K562 (cell line): Measurements from ENCODE around the gene RABGAP1L. TPM values are rescaled to one million over a fixed set of nuclear protein-coding genes. Genes with fewer than 3 reads are reported as not detected.

ENCODE experiments used
- ATF1 ChIP-seq, 2 experiments: fragments of 450-650 bp in 1 of 2; IDR thresholded peaks; 2 replicates each; pipeline ENCODE4 v1.6.1; 2016; ENCODE audit warnings: missing compliant biosample characterization in 1 of 2, missing genetic modification characterization in 1 of 2
- BMI1 ChIP-seq: fragments of 150-350 bp; IDR thresholded peaks from 2 replicates; pipeline ENCODE4 v1.6.1; 2014; ENCODE audit warnings: low read length
- EGR1 ChIP-seq: fragments of 450-650 bp; conservative IDR thresholded peaks from 2 replicates; pipeline ENCODE4 v1.6.1; 2017; ENCODE audit warnings: mild to moderate bottlenecking
- EP300 ChIP-seq: IDR thresholded peaks from 2 replicates; pipeline ENCODE4 v1.6.1; 2012; ENCODE audit warnings: low read length, improper control_type of control experiment
- PHF20 ChIP-seq: fragments of 450-650 bp; IDR thresholded peaks from 2 replicates; pipeline ENCODE4 v1.6.1; 2018; ENCODE audit not compliant: partially characterized antibody
- POU5F1 ChIP-seq: fragments of 150-350 bp; IDR thresholded peaks from 2 replicates; pipeline ENCODE4 v1.6.1; 2014; ENCODE audit warnings: borderline replicate concordance, low read length, low read depth, mild to moderate bottlenecking; ENCODE audit not compliant: partially characterized antibody
- RAD21 ChIP-seq, 2 experiments: fragments of 250-450 bp in 1 of 2; fragments of 450-650 bp in 1 of 2; sonication (Bioruptor Pico) in 1 of 2; formaldehyde crosslinking in 1 of 2; IDR thresholded peaks in 1 of 2; conservative IDR thresholded peaks in 1 of 2; 2 replicates each; pipeline versions ENCODE4 v1.4.0 to v1.8.0; 2020 to 2022; ENCODE audit warnings: mild to moderate bottlenecking in 2 of 2, moderate library complexity in 1 of 2
- RFX7 ChIP-seq: fragments of 250-450 bp; sonication (Bioruptor Pico); IDR thresholded peaks from 2 replicates; pipeline ENCODE4 v1.5.1; 2021; ENCODE audit warnings: mild to moderate bottlenecking
- SMARCC2 ChIP-seq: fragments of 450-650 bp; IDR thresholded peaks from 2 replicates; pipeline ENCODE4 v1.6.1; 2017; ENCODE audit warnings: antibody characterized with exemption, moderate library complexity, mild to moderate bottlenecking, low read depth
- SREBF2 ChIP-seq: sonication (generic); formaldehyde crosslinking; IDR thresholded peaks from 2 replicates; pipeline ENCODE4 v1.4.0; 2020; ENCODE audit warnings: mild to moderate bottlenecking, missing genetic modification reagents
- TEAD4 ChIP-seq, 2 experiments: sonication (generic) in 1 of 2; formaldehyde crosslinking in 1 of 2; IDR thresholded peaks; 2 replicates each; pipeline versions ENCODE4 v1.6.1 to v1.8.0; 2012 to 2022; ENCODE audit warnings: borderline replicate concordance in 1 of 2, inconsistent platforms in 1 of 2, low read length in 1 of 2, mild to moderate bottlenecking in 1 of 2, missing genetic modification reagents in 1 of 2
- TFAM ChIP-seq: fragments of 250-450 bp; sonication (Bioruptor Pico); conservative IDR thresholded peaks from 2 replicates; pipeline ENCODE4 v1.5.0; 2021; ENCODE audit warnings: mild to moderate bottlenecking, moderate library complexity
- ZC3H4 ChIP-seq: sonication (generic); formaldehyde crosslinking; IDR thresholded peaks from 2 replicates; pipeline ENCODE4 v1.9.0; 2021; ENCODE audit warnings: missing genetic modification reagents, borderline replicate concordance
- ZNF175 ChIP-seq: fragments of 200-800 bp; sonication (Bioruptor generic); IDR thresholded peaks from 2 replicates; pipeline ENCODE4 v1.6.1; 2016; ENCODE audit warnings: low read depth, mild to moderate bottlenecking, missing genetic modification characterization, missing compliant biosample characterization
- polyA plus RNA-seq, 8 experiments: library from polyadenylated mRNA; depleted of rRNA in 4 of 8; stranded (reverse) in 5 of 8; unstranded in 3 of 8; fragments of >200 nt; fragmentation: Nextera tagmentation in 2 of 8; fragmentation: Illumina TruSeq in 1 of 8; extraction: Ambion mirVana in 2 of 8; extraction: Trizol in 1 of 8; gene quantifications; 2 replicates each; pipeline versions ENCODE4 v1.2.1 to v1.2.3, GENCODE V29; 2011 to 2014; ENCODE audit warnings: inconsistent platforms in 1 of 8, missing spikeins in 1 of 8
- total RNA-seq, 7 experiments: library from RNA; depleted of rRNA in 6 of 7; stranded (reverse); fragments of >200 nt in 6 of 7; fragmentation: Illumina TruSeq in 2 of 7; extraction: Trizol in 2 of 7; gene quantifications; 2 replicates each; pipeline versions ENCODE4 v1.2.1 to v1.2.3, GENCODE V29; 2011 to 2021; ENCODE audit warnings: low replicate concordance in 1 of 7
- TF ChIP-seq, protein P1 (sequence below): IDR thresholded peaks from 3 replicates; pipeline ENCODE4 v1.6.1; 2011; ENCODE audit warnings: borderline replicate concordance, mild to moderate bottlenecking, moderate library complexity; ENCODE audit not compliant: insufficient read length; ENCODE audit errors: extremely low read depth
- TF ChIP-seq, protein P2 (sequence below): sonication (generic); formaldehyde crosslinking; IDR thresholded peaks from 2 replicates; pipeline ENCODE4 v1.8.0; 2022; ENCODE audit warnings: mild to moderate bottlenecking, missing genetic modification reagents
- TF ChIP-seq, protein P3 (sequence below): fragments of 450-650 bp; formaldehyde crosslinking; IDR thresholded peaks from 2 replicates; pipeline ENCODE4 v1.4.0; 2020; ENCODE audit warnings: mild to moderate bottlenecking, moderate library complexity
- TF ChIP-seq, protein P4 (sequence below): sonication (generic); formaldehyde crosslinking; IDR thresholded peaks from 2 replicates; pipeline ENCODE4 v1.8.0; 2022; ENCODE audit warnings: missing genetic modification reagents, mild to moderate bottlenecking, borderline replicate concordance
- TF ChIP-seq, protein P5 (sequence below): sonication (generic); formaldehyde crosslinking; IDR thresholded peaks from 2 replicates; pipeline ENCODE4 v1.8.0; 2022; ENCODE audit warnings: mild to moderate bottlenecking, low read depth, missing genetic modification reagents

Gene RABGAP1L
- total and polyA plus RNA-seq, 9 of the 15 experiments (the other 6 are each of a cell fraction or from before 2014, with no cell fraction given): 16.5 to 44.9 (median 26.7) TPM

DNA sequence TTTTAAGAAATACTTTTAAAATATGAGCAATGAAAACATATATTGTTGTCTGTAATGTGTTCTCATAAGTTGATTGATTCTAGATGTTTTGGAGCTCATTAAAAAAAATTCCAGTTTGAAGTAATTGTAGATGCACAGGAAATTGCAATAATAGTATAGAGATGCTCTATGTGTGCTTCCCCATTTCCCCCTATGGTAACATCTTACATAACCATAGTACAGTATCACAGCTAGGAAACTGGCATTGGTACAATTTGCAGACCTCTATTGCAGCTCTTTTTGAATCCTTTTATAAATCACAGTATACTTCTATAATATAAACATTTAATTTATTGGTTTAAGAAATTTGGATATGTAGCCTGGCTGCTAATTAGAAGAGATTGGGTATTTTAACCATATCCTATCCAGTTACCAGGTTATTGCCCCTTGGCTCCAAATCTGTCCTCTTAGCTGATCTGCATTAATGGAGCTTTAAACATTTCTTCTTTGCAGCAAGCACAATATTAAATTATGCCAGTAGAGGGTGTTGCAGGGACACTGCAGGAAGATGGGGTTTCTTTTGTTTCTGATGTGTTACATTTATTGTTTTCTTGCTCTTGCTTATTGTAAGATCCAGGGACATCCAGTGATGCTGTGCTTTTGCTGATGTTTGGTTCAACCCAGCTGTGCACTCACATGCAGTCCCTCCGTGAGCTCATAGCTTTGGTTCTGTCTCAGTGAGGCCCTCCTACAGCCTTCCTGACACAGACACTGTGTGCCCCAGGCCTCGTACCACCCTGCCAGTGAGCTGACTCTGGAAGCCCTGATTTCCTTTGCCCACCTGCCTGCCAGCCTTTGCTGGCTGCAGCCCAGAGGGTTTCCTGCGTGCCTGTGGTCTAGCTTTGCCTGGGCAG is 103.3 kb downstream of the RABGAP1L start (continued):
- TF ChIP-seq, protein P1, sequence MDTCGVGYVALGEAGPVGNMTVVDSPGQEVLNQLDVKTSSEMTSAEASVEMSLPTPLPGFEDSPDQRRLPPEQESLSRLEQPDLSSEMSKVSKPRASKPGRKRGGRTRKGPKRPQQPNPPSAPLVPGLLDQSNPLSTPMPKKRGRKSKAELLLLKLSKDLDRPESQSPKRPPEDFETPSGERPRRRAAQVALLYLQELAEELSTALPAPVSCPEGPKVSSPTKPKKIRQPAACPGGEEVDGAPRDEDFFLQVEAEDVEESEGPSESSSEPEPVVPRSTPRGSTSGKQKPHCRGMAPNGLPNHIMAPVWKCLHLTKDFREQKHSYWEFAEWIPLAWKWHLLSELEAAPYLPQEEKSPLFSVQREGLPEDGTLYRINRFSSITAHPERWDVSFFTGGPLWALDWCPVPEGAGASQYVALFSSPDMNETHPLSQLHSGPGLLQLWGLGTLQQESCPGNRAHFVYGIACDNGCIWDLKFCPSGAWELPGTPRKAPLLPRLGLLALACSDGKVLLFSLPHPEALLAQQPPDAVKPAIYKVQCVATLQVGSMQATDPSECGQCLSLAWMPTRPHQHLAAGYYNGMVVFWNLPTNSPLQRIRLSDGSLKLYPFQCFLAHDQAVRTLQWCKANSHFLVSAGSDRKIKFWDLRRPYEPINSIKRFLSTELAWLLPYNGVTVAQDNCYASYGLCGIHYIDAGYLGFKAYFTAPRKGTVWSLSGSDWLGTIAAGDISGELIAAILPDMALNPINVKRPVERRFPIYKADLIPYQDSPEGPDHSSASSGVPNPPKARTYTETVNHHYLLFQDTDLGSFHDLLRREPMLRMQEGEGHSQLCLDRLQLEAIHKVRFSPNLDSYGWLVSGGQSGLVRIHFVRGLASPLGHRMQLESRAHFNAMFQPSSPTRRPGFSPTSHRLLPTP: no peak
- TF ChIP-seq SMARCC2 (no peak), RFX7 (CRISPR knock-in tag) (no peak), ATF1 (CRISPR knock-in tag; IDR thresholded peaks at IDR 0.05) (no peak), ATF1 (tag; IDR thresholded peaks at IDR 0.05) (0 out of 2 replicates have a peak, but pooled peaks have one; percentile 9), SREBF2 (no peak), ZC3H4 (CRISPR knock-in tag) (no peak), TFAM (CRISPR knock-in tag) (no peak), EGR1 (no peak), BMI1 (no peak), EP300 (no peak), PHF20 (no peak), POU5F1 (no peak), RAD21 (CRISPR knock-in tag; conservative IDR thresholded peaks at IDR 0.05 in 1 of 2, IDR thresholded peaks at IDR 0.05 in 1 of 2) (peak; percentile 78 to 89), ZNF175 (CRISPR knock-in tag) (no peak), TEAD4 (IDR thresholded peaks at IDR 0.05; ENCODE audit: low read length) (no peak), TEAD4 (CRISPR knock-in tag; IDR thresholded peaks at IDR 0.05; ENCODE audit: borderline replicate concordance) (no peak)
- TF ChIP-seq, protein P2, sequence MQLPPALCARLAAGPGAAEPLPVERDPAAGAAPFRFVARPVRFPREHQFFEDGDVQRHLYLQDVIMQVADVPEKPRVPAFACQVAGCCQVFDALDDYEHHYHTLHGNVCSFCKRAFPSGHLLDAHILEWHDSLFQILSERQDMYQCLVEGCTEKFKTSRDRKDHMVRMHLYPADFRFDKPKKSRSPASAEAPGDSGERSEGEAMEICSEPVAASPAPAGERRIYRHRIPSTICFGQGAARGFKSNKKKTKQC: no peak
- TF ChIP-seq, protein P3, sequence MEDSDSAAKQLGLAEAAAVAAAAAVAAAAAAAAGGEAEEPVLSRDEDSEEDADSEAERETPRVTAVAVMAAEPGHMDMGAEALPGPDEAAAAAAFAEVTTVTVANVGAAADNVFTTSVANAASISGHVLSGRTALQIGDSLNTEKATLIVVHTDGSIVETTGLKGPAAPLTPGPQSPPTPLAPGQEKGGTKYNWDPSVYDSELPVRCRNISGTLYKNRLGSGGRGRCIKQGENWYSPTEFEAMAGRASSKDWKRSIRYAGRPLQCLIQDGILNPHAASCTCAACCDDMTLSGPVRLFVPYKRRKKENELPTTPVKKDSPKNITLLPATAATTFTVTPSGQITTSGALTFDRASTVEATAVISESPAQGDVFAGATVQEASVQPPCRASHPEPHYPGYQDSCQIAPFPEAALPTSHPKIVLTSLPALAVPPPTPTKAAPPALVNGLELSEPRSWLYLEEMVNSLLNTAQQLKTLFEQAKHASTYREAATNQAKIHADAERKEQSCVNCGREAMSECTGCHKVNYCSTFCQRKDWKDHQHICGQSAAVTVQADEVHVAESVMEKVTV (CRISPR knock-in tag): peak; percentile 72
- TF ChIP-seq, protein P4, sequence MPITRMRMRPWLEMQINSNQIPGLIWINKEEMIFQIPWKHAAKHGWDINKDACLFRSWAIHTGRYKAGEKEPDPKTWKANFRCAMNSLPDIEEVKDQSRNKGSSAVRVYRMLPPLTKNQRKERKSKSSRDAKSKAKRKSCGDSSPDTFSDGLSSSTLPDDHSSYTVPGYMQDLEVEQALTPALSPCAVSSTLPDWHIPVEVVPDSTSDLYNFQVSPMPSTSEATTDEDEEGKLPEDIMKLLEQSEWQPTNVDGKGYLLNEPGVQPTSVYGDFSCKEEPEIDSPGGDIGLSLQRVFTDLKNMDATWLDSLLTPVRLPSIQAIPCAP (CRISPR knock-in tag): no peak
- TF ChIP-seq, protein P5, sequence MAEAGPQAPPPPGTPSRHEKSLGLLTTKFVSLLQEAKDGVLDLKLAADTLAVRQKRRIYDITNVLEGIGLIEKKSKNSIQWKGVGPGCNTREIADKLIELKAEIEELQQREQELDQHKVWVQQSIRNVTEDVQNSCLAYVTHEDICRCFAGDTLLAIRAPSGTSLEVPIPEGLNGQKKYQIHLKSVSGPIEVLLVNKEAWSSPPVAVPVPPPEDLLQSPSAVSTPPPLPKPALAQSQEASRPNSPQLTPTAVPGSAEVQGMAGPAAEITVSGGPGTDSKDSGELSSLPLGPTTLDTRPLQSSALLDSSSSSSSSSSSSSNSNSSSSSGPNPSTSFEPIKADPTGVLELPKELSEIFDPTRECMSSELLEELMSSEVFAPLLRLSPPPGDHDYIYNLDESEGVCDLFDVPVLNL (CRISPR knock-in tag): no peak
